ENCODE results near the gene DBX1. TPM values are rescaled to one million over a fixed set of nuclear protein-coding genes. Genes with fewer than 3 reads are reported as not detected.

The DBX1 gene
- total and polyA plus RNA-seq, 2 of the 13 experiments (the other 11 are each of a cell fraction or from before 2014, with no cell fraction given) = not detected

DNA sequence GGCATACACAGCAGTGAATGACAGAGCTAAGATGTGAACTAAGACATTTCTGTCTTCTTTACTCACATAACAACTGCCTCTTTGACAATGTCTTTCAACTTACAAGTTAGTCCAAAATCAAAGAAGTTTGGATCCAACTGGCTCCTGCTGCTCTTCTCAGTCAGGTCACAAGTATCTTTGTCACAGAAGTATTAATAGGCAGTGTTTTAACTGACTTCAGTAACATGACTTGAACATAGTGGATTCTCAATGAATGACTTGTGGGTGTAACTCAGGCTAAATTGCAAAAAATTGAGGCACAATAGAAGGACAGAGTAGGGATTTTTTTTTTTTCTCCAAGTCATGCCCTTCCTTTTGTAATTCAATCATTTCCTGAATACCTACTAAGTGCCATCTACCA lies 22.6 kb downstream of the DBX1 start:
- Histone ChIP-seq H3K27me3 (ENCODE audit: control insufficient read depth in 1 of 2, insufficient read depth in 2 of 2, low read length in 2 of 2) (peaks cover 2 to 6% of the 10 kb centered on the region in 2 experiments; a peak in 4 of 5 replicates), H3K4me1 (ENCODE audit: insufficient read depth, low read length) (no peaks in the 10 kb centered on the region), H3K4me3 (replicated peaks in 1 of 3; ENCODE audit: insufficient read depth in 1 of 3, low read depth in 2 of 3, low read length in 3 of 3) (no peak overlapping the region), H2AFZ (ENCODE audit: low read length) (no peak overlapping the region), H3K36me3 (replicated peaks in 1 of 2; ENCODE audit: control insufficient read depth in 1 of 2, insufficient read depth in 2 of 2, low read length in 2 of 2) (no peaks in the 10 kb centered on the region), H3K27ac (ENCODE audit: extremely low read length, insufficient read depth, low read length) (no peak overlapping the region), H3K9ac (ENCODE audit: insufficient read depth, low read depth, low read length) (no peak overlapping the region), H3K9me3 (ENCODE audit: low read length) (no peaks in the 10 kb centered on the region), H4K20me1 (ENCODE audit: insufficient read depth, low read length) (no peaks in the 10 kb centered on the region), H3K79me2 (ENCODE audit: insufficient read depth, low read length) (no peaks in the 10 kb centered on the region), H3K4me2 (ENCODE audit: low read depth, low read length) (no peak overlapping the region)
- ATAC-seq (no peak), FAIRE-seq (no peak), DNase-seq (ENCODE audit: low spot score) (no peak)
- no TSS peak for BruUV-seq (replicated peaks)
- intact Hi-C loops (cut with micrococcal nuclease; ENCODE audit: unreplicated experiment) (no loop called here), in situ Hi-C loops (cut with HindIII; ENCODE audit: extremely low pct_ligation_motif_present, low pct_unique_long_range_greater_than_20kb) (loop anchor here (25.0 kb wide), 1 partner anchor 475 kb away; no protein-coding TSS in a partner anchor)
- ChIA-PET CTCF (ENCODE audit: low intra/inter-chr PET ratio, low total read pairs) (no interaction called here), POLR2A (no interaction called here)
- TF ChIP-seq, protein P1, sequence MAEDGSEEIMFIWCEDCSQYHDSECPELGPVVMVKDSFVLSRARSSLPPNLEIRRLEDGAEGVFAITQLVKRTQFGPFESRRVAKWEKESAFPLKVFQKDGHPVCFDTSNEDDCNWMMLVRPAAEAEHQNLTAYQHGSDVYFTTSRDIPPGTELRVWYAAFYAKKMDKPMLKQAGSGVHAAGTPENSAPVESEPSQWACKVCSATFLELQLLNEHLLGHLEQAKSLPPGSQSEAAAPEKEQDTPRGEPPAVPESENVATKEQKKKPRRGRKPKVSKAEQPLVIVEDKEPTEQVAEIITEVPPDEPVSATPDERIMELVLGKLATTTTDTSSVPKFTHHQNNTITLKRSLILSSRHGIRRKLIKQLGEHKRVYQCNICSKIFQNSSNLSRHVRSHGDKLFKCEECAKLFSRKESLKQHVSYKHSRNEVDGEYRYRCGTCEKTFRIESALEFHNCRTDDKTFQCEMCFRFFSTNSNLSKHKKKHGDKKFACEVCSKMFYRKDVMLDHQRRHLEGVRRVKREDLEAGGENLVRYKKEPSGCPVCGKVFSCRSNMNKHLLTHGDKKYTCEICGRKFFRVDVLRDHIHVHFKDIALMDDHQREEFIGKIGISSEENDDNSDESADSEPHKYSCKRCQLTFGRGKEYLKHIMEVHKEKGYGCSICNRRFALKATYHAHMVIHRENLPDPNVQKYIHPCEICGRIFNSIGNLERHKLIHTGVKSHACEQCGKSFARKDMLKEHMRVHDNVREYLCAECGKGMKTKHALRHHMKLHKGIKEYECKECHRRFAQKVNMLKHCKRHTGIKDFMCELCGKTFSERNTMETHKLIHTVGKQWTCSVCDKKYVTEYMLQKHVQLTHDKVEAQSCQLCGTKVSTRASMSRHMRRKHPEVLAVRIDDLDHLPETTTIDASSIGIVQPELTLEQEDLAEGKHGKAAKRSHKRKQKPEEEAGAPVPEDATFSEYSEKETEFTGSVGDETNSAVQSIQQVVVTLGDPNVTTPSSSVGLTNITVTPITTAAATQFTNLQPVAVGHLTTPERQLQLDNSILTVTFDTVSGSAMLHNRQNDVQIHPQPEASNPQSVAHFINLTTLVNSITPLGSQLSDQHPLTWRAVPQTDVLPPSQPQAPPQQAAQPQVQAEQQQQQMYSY (CRISPR knock-in tag; IDR thresholded peaks at IDR 0.05) = no peak
- TF ChIP-seq, protein P2, sequence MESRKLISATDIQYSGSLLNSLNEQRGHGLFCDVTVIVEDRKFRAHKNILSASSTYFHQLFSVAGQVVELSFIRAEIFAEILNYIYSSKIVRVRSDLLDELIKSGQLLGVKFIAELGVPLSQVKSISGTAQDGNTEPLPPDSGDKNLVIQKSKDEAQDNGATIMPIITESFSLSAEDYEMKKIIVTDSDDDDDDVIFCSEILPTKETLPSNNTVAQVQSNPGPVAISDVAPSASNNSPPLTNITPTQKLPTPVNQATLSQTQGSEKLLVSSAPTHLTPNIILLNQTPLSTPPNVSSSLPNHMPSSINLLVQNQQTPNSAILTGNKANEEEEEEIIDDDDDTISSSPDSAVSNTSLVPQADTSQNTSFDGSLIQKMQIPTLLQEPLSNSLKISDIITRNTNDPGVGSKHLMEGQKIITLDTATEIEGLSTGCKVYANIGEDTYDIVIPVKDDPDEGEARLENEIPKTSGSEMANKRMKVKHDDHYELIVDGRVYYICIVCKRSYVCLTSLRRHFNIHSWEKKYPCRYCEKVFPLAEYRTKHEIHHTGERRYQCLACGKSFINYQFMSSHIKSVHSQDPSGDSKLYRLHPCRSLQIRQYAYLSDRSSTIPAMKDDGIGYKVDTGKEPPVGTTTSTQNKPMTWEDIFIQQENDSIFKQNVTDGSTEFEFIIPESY (CRISPR knock-in tag; IDR thresholded peaks at IDR 0.05) = no peak
- no peak for TF ChIP-seq ZNF788 (CRISPR knock-in tag; IDR thresholded peaks at IDR 0.05; ENCODE audit: borderline replicate concordance)
- TF ChIP-seq, protein P3, sequence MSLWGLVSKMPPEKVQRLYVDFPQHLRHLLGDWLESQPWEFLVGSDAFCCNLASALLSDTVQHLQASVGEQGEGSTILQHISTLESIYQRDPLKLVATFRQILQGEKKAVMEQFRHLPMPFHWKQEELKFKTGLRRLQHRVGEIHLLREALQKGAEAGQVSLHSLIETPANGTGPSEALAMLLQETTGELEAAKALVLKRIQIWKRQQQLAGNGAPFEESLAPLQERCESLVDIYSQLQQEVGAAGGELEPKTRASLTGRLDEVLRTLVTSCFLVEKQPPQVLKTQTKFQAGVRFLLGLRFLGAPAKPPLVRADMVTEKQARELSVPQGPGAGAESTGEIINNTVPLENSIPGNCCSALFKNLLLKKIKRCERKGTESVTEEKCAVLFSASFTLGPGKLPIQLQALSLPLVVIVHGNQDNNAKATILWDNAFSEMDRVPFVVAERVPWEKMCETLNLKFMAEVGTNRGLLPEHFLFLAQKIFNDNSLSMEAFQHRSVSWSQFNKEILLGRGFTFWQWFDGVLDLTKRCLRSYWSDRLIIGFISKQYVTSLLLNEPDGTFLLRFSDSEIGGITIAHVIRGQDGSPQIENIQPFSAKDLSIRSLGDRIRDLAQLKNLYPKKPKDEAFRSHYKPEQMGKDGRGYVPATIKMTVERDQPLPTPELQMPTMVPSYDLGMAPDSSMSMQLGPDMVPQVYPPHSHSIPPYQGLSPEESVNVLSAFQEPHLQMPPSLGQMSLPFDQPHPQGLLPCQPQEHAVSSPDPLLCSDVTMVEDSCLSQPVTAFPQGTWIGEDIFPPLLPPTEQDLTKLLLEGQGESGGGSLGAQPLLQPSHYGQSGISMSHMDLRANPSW (CRISPR knock-in tag; IDR thresholded peaks at IDR 0.05; ENCODE audit: borderline replicate concordance) = no peak
- no peak for TF ChIP-seq DNMT1 (CRISPR knock-in tag; IDR thresholded peaks at IDR 0.05)
- TF ChIP-seq, protein P4, sequence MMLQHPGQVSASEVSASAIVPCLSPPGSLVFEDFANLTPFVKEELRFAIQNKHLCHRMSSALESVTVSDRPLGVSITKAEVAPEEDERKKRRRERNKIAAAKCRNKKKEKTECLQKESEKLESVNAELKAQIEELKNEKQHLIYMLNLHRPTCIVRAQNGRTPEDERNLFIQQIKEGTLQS (CRISPR knock-in tag; IDR thresholded peaks at IDR 0.05) = no peak
- no peak for TF ChIP-seq PHF5A (CRISPR knock-in tag; IDR thresholded peaks at IDR 0.05; ENCODE audit: low read depth, unreplicated experiment)
- TF ChIP-seq MAZ (IDR thresholded peaks at IDR 0.05; ENCODE audit: borderline replicate concordance, low read depth, low read length) = no peak
- TF ChIP-seq MAZ (CRISPR knock-in tag; IDR thresholded peaks at IDR 0.05; ENCODE audit: low read depth) = no peak

All from HepG2 (cell line).